Medulla oblongata (tissue), 1 donor: Measurements from ENCODE around the gene SLC15A4.
"Not testable (repeated sequence)": the region's sequence is repeated elsewhere in the genome, so short reads cannot be mapped to it uniquely, and the experiment has no call there.

ENCODE experiments used
- DNase-seq: peaks from one replicate; pipeline ENCODE4 v3.0.0-alpha.2; 2015; ENCODE audit errors: extremely low spot score

Gene SLC15A4

DNA sequence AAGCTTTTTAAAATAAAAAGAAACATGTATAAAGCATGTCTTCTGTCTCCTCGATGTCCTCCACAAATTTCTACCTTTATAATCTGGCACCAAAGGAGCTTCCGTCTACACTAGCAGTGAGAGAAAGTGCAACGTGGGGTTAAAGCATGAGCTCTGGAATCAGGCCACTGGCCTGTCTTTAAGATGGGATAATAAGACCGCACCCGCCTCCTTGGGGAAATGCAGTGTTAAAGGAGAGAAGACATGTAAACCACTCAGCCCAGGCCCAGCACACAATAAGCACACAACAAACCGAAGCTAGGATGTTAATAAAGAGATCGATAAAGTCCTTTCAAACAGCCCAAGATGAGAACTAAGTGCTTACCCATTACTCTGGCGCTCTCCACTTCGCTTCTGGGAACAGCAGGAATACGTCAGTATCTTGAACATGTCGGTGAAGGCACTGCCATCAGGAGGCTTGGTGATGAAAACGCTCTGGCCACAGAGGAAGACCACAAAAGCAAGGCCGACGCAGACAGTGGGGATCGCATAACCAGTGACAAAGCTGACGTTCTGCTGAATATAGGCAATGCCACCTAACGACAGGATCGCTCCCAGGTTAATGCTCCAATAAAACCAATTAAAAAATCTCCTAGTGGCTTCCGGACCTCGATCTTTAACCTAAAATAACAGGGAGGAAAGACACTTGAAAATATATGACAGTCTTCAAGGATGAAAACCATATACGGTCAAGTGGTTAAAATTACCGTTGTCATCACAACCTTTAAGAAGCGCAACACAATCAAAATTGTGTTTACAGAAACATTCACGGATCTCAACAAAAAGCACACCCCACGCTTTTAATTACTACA is 9.1 kb downstream of the SLC15A4 start:
- DNase-seq = no peak

GRCh38 chr12:128813883-128814282 is 9.9 kb downstream of the SLC15A4 start:
- peak; percentile 13 for DNase-seq

DNA sequence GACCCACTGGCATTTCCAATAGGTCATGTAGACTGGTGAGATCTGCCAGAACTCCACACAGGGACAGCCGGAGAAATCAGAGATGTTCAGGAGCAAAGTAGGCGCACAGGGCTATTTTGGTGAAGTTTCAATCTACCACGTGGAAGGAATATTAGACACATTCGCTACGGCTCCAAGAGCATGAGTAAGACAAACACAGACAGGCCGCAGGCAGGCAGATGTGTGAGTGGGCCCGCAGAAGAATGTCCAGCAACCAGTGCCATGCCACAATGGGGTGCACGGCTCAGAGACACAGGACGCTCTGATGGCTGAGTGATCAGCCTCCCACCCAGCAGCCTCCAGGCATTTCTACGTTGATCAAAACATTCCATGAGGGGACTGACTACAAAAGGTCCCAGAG is 10.4 kb downstream of the SLC15A4 start:
- DNase-seq = no peak

- no peak for DNase-seq
Observed at GRCh38 chr12:128811806-128812205, 12.0 kb downstream of the SLC15A4 start.

- peak; percentile 78 for DNase-seq
Observed at GRCh38 chr12:128810182-128811127, 13.3 kb downstream of the SLC15A4 start.

DNA sequence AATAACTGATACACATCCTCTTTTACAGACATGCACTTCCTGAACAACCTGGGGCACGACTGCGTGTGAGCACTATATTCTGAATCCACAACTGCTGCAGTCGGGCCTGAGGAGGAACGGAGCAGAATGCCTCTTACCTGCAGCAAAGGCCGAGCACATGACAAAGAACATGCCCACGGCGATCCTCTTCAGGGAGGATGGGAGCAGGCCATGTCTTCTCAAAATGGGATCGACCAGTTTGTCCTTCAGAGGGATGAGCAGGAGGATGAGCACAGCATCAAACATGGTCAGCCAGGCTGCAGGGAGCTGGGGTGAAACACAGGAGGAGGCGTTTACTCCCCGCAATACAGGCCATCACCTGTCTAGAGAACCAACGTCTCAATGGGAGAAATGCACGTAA is 15.1 kb downstream of the SLC15A4 start:
- DNase-seq = no peak

DNA sequence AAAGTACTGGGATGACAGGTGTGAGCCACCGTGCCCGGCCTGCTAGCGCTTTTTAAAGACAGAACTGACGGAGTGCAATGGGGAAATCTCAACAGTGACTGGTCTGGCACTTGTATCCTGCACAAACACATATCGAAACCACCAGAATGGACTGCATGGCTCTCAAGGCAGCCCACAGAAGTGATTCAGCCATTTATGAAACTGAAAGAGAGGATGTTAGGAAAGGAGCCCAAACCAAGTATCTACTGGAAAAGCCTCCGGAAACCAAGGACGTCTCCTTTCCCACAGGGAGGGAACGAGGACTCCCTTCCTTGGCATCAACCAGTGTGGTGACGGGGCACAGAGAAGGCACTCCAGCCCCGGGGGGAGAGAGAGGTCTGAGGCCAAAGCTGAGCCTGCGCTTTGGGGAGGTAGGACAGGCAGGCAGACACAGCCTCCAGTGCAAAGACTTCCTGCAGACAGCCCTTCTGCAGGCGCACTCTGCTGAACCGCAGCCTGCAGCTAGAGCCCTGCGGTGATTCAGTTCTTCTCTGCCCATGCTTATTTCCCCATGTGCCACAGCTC is 16.5 kb downstream of the SLC15A4 start:
- peak; percentile 84 for DNase-seq

DNA sequence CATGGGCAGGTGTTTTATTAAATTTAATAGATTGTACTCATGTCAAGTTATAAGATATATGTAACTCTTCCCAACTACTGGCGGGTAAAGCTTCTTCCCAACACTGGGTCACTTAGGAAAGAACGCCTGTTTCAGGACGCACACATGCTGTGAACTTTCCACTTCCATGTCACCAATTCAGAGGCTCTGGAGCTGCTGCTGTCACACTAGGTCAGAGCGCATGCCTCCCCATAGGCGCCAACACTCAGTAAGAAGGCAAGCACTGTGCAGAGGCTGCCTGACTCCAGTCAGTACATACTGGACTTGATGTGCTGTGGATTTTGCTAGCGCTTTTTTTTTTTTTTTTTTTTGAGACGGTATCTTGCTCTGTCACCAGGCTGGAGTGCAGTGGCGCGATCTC is 17.2 kb downstream of the SLC15A4 start:
- DNase-seq = no peak

DNA sequence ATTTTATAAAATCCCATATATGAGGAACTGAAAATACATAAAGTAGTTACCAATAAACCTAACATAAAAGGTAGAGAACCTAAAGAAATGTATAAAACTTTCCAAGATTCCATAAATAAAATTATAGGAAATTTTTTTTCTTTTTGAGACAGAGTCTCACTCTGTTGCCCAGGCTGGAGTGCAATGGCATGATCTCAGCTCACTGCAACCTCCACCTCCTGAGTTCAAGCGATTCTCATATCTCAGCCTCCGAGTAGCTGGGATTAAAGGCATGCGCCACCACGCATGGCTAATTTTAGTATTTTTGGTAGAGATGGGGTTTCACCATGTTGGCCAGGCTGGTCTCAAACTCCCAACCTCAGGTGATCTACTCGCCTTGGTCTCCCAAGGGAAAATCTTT is 18.4 kb downstream of the SLC15A4 start:
- DNase-seq = not testable (repeated sequence)

DNA sequence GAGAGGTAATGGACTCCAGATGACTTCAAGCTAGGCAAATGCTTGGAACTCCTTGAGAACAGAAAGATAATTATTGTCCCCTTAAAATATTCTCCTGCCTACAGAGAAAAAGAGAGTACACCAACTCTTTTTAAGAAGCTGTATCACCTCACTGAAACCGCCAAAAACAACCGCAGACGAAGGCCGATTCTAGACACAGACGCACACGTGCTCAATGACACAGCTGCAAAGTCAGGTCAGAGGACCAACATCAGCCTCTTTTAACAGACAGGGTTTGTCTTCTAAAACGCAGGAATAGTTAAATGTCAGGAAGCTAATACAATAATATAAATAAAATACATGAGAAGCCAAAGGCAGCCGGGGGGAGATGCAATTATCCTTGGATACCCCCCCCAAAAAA is 19.0 kb downstream of the SLC15A4 start:
- no peak for DNase-seq

DNA sequence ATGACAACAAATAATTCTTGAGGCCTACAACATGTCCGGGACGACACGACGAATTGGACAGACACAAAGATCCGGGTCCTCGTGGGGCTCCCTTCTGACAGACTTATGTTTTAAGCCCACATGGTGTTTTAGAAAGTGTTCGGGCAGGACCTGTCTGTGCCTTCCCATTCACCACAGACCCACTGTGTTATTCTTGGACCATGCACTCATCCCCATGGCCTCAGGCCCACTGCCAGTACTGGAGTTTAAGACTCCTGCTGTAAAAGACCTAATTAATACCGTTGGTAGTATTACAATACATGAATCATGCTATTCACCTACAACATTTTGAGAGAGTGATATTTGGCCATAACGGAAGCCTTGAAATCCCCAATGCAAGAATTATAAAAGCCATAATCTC is 20.0 kb downstream of the SLC15A4 start:
- no peak for DNase-seq

GRCh38 chr12:128802756-128803155 is 21.0 kb downstream of the SLC15A4 start:
- DNase-seq = no peak

GRCh38 chr12:128801879-128802391 is 21.8 kb downstream of the SLC15A4 start:
- DNase-seq = no peak

GRCh38 chr12:128800606-128801005 is 23.2 kb downstream of the SLC15A4 start:
- no peak for DNase-seq

DNA sequence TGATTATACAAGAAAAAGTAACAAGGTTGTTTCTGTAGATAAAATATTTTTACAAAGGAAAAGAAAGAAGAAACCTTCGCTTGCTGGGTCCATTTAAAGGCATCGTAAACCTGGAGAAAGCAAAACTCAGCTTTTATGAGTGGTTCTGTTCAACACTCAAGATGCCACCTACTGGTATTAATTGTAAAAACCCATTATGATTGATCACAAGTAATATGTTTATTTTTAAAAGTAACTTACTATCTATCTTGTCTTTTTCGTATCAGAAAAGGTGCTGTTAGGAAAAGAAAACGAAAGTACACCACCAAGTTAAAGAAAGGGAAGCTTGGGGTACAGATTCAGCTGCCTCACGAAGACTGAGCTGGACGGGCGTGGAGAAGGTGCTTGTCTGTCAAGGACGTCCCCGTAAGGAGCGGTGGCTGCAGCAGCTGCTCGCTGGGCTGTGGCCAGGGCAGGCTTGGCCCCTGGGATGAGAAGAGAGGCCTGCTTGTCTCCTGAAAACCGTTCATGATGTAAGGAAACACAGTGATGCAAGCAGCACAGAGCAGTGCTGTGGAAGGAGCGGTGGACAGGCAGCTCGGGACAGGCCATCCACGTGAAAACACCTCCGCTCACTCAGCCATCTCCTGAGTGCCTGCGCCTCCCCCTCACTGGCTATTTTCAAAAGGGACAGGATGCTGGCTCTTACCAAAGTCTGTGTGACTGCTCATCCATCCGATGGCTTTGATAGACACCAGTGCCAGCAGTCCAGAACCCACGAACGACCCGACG is 25.0 kb downstream of the SLC15A4 start:
- DNase-seq = no peak

DNA sequence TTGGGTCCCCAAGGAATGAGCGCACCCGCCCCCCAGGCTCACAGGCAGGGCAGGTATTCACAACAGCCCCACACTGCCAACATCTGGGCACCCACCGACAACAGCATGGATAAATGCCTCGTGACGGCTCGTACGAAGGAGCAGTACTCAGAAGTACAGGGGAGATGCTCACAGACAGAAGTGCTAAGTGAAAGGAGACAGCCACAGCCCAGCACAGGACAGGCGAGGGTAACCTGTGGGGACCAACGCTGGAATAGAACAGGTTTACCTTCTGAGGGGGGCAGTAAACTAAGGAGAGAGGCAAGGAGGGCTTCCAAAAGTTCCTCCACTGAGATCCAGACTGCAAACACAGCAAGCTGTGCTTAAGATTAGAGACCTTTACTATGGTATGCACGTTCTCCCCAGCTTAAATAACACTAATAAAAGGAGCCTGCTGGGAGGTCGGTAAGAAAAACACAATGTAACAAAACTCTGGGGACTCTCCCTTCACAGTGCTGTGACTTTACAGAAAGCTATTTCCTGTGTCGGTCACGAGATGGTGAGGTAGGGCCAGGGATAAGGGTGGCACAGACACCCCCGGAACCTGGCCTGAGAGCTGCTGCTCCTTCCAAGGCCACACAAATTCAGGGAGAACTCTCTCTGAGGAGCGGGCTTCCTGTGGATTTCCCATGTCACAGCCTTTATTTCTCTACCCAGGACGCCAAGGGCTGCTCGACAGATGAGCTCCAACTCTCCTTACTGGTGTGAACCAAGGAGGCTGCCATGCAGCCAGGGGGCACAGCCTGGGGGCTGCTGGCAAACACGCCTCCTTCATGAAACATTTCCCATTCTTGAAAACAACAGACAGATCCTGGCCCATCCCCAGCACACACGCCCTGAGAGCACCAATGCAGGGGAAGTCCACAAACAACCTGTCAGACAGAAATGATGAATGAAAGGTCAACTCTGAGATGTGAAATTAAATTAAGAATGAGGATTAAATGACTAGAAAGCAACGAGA is 26.3 kb downstream of the SLC15A4 start:
- no peak for DNase-seq

DNA sequence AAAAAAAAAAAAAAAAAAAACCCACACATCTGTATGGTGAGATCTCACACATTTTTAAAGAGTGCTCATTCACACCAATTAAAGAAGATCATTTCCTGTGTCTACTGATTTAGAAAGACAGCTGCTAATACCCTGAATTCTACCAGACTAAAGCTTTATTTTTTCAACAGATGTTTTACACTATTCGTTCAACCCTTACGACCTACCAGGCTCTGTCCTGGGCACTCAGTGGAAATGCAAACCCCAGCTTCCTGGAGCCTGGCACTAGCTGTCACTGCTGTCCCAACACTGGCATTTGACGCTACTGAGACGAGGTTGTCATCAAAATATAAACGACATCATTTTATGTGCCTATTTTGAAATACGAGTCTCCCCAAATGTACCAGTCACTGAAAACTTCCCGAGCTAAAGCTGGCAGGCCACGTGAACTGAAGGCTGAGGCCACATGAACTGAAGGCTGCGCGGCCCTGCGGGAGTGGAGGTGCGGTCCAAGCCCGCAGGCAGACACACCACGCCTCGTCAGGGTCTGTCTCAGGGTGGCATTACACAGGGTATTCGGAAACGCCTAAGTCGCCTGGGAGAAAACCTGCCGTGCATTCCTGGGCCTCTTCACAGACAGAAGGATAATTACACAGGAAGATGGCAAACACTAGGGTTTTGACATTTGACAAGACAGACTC is 27.2 kb downstream of the SLC15A4 start:
- DNase-seq = no peak

DNA sequence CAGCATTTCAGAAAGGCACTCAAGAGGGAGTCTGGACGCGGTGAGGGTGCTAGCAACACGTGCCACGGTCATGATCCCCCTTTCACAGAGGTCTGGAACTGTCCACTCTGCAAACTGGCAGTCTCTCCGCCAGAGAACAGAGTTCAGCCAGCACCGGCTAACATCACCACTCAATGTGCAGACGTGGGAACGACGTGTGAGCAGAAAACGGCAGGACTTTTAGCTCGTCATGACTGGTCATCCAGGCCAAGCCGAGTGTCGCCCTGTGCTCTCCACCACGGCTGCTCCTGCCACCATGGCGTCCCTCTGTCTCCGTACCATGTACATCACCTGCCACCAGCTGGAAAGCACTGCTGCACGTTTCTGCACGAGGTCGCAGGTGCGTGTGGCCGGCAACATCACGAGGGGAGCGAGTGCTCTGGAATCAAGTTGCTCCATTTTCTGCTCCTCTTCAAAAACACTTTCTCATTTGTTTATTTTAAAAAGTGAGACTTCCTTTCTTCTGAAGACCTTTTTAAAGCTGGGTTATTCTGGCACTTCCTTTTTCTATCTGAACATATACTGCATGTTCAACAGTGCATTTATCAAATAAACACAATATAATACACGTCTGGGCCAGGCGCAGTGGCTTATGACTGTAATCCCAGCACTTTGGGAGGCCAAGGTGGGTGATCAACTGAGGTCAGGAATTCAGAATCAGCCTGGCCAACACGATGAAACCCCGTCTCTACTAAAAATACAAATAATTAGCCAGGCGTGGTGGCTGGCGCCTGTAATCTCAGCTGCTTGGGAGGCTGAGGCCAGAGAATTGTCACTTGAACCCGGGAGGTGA is 28.0 kb downstream of the SLC15A4 start:
- DNase-seq = no peak
